ENCODE results near the gene WDFY4. TPM values are rescaled to one million over a fixed set of nuclear protein-coding genes. Genes with fewer than 3 reads are reported as not detected.

The WDFY4 gene
- total RNA-seq, 1 experiment from 2014 or later = 0.22 TPM

DNA sequence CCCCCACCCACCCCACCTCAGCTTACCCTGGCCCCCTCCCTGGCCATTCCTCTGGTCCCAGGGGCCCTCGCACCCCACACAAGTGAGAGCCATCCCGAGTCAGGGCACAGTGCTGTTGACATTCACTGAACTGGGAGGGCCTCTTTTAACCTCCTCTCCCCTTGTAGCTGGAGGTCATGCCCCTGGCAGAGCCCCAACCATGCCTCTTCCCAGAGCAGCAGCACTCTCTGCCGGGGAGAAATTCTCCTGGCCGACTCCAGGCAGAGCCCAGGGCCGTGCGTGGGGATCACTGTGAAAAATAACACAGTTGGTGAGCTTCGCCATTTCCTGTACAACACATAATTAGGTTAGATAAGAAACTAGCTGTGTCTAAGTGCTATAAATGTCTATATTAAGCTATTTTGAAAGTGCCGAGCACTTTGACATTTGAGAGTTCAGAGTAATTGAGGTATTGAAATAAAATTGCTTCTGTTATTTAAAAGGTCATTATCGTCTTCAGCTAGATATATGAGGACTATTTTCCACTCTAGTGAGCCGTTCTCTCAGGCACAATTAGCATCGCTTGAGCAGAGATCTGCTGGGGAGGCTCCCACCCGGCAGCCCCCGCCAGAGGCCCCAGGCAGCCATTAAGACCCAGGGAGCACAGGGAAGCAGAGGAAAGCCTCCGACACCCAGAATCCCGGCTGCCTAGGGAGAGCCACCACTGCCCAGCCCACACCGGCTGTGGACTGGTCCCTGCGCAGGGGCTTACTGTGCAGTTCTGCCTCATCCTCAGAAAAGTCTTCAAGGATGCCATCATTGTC, 317.4 kb downstream of the WDFY4 start:
- no peak for TF ChIP-seq CBX3 (IDR thresholded peaks at IDR 0.05; ENCODE audit: low read depth)
- TF ChIP-seq, protein P1, sequence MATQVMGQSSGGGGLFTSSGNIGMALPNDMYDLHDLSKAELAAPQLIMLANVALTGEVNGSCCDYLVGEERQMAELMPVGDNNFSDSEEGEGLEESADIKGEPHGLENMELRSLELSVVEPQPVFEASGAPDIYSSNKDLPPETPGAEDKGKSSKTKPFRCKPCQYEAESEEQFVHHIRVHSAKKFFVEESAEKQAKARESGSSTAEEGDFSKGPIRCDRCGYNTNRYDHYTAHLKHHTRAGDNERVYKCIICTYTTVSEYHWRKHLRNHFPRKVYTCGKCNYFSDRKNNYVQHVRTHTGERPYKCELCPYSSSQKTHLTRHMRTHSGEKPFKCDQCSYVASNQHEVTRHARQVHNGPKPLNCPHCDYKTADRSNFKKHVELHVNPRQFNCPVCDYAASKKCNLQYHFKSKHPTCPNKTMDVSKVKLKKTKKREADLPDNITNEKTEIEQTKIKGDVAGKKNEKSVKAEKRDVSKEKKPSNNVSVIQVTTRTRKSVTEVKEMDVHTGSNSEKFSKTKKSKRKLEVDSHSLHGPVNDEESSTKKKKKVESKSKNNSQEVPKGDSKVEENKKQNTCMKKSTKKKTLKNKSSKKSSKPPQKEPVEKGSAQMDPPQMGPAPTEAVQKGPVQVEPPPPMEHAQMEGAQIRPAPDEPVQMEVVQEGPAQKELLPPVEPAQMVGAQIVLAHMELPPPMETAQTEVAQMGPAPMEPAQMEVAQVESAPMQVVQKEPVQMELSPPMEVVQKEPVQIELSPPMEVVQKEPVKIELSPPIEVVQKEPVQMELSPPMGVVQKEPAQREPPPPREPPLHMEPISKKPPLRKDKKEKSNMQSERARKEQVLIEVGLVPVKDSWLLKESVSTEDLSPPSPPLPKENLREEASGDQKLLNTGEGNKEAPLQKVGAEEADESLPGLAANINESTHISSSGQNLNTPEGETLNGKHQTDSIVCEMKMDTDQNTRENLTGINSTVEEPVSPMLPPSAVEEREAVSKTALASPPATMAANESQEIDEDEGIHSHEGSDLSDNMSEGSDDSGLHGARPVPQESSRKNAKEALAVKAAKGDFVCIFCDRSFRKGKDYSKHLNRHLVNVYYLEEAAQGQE (IDR thresholded peaks at IDR 0.05; ENCODE audit: low read depth) = no peak
- no peak for TF ChIP-seq TCF7L2 (IDR thresholded peaks at IDR 0.05; ENCODE audit: borderline replicate concordance, extremely low read depth, insufficient read depth, insufficient read length)
- TF ChIP-seq FOSL1 (IDR thresholded peaks at IDR 0.05; ENCODE audit: low read depth) = no peak
- TF ChIP-seq, protein P2, sequence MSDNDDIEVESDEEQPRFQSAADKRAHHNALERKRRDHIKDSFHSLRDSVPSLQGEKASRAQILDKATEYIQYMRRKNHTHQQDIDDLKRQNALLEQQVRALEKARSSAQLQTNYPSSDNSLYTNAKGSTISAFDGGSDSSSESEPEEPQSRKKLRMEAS (IDR thresholded peaks at IDR 0.05) = no peak
- no peak for TF ChIP-seq YY1 (IDR thresholded peaks at IDR 0.05; ENCODE audit: extremely low read depth, insufficient replicate concordance, low read depth, low read length)
- no peak for TF ChIP-seq JUND (IDR thresholded peaks at IDR 0.05)
- TF ChIP-seq CEBPB (IDR thresholded peaks at IDR 0.05; ENCODE audit: low read depth) = no peak
- TF ChIP-seq, protein P3, sequence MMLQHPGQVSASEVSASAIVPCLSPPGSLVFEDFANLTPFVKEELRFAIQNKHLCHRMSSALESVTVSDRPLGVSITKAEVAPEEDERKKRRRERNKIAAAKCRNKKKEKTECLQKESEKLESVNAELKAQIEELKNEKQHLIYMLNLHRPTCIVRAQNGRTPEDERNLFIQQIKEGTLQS (IDR thresholded peaks at IDR 0.05) = no peak
- TF ChIP-seq ZFX (IDR thresholded peaks at IDR 0.05) = no peak
- TF ChIP-seq SRF (IDR thresholded peaks at IDR 0.05; ENCODE audit: low read depth) = no peak
- TF ChIP-seq SP1 (IDR thresholded peaks at IDR 0.05; ENCODE audit: low read depth) = no peak
- TF ChIP-seq, protein P4, sequence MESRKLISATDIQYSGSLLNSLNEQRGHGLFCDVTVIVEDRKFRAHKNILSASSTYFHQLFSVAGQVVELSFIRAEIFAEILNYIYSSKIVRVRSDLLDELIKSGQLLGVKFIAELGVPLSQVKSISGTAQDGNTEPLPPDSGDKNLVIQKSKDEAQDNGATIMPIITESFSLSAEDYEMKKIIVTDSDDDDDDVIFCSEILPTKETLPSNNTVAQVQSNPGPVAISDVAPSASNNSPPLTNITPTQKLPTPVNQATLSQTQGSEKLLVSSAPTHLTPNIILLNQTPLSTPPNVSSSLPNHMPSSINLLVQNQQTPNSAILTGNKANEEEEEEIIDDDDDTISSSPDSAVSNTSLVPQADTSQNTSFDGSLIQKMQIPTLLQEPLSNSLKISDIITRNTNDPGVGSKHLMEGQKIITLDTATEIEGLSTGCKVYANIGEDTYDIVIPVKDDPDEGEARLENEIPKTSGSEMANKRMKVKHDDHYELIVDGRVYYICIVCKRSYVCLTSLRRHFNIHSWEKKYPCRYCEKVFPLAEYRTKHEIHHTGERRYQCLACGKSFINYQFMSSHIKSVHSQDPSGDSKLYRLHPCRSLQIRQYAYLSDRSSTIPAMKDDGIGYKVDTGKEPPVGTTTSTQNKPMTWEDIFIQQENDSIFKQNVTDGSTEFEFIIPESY (IDR thresholded peaks at IDR 0.05; ENCODE audit: extremely low read depth, insufficient replicate concordance, low read length) = no peak
- TF ChIP-seq EGR1 (IDR thresholded peaks at IDR 0.05; ENCODE audit: low read depth) = no peak
- TF ChIP-seq, protein P5, sequence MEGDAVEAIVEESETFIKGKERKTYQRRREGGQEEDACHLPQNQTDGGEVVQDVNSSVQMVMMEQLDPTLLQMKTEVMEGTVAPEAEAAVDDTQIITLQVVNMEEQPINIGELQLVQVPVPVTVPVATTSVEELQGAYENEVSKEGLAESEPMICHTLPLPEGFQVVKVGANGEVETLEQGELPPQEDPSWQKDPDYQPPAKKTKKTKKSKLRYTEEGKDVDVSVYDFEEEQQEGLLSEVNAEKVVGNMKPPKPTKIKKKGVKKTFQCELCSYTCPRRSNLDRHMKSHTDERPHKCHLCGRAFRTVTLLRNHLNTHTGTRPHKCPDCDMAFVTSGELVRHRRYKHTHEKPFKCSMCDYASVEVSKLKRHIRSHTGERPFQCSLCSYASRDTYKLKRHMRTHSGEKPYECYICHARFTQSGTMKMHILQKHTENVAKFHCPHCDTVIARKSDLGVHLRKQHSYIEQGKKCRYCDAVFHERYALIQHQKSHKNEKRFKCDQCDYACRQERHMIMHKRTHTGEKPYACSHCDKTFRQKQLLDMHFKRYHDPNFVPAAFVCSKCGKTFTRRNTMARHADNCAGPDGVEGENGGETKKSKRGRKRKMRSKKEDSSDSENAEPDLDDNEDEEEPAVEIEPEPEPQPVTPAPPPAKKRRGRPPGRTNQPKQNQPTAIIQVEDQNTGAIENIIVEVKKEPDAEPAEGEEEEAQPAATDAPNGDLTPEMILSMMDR (IDR thresholded peaks at IDR 0.05 in 2 of 3, conservative IDR thresholded peaks at IDR 0.05 in 1 of 3; ENCODE audit: borderline replicate concordance in 1 of 3, insufficient read depth in 1 of 3, low read depth in 2 of 3, low read length in 2 of 3) = no peak
- no peak for TF ChIP-seq SIN3A (IDR thresholded peaks at IDR 0.05; ENCODE audit: low read depth)
- CTCF ChIA-PET = no interaction called here
- Histone ChIP-seq H4K20me1 (ENCODE audit: insufficient read depth) (no peaks in the 10 kb centered on the region), H3K27ac (ENCODE audit: low read depth, low read length) (no peak overlapping the region), H3K27me3 (ENCODE audit: insufficient read depth, low read length) (peaks cover 10% of the 10 kb centered on the region; the same call in 1 of the 2 replicates), H3K9ac (ENCODE audit: low read length) (no peak overlapping the region), H3K4me2 (ENCODE audit: low read length) (no peak overlapping the region), H3K79me2 (ENCODE audit: insufficient read depth, low read length) (no peaks in the 10 kb centered on the region), H3K4me3 (replicated peaks in 1 of 2; ENCODE audit: low read depth in 1 of 2, low read length in 2 of 2) (no peak overlapping the region), H3K36me3 (ENCODE audit: control insufficient read depth in 1 of 2, insufficient read depth in 2 of 2, low read length in 2 of 2) (no peaks in the 10 kb centered on the region), H3K9me3 (ENCODE audit: control insufficient read depth in 1 of 2, insufficient read depth in 1 of 2, low read depth in 1 of 2, low read length in 2 of 2) (no peaks in the 10 kb centered on the region), H2AFZ (ENCODE audit: low read depth, low read length, poor library complexity, severe bottlenecking) (no peak overlapping the region), H3K9me2 (ENCODE audit: insufficient read depth) (no peaks in the 10 kb centered on the region), H3K4me1 (ENCODE audit: control insufficient read depth in 1 of 2, insufficient read depth in 2 of 2, low read length in 2 of 2) (peaks cover 2 to 9% of the 10 kb centered on the region in 2 experiments; a peak in 2 of 4 replicates)
- ATAC-seq (peak; percentile 17; the same call in 1 of the 2 replicates), DNase-seq (ENCODE audit: low read depth, low spot score) (no peak)
- BruUV-seq (replicated peaks) = no TSS peak
- POLR2A ChIA-PET = no interaction called here
- RAD21 ChIA-PET (ENCODE audit: low non-redundant PET in 1 of 2, low total read pairs in 2 of 2, uncharacterized antibody in 2 of 2, unreplicated experiment in 2 of 2) = no interaction called here
- intact Hi-C loops (cut with micrococcal nuclease) = no loop called here
